HepG2 (cell line): ENCODE data around the gene FAM53B.

Experiments used
- POLR2A ChIP-seq, 2 experiments: IDR thresholded peaks; 2 replicates each; pipeline ENCODE4 v1.6.1; 2011; ENCODE audit warnings: low read depth in 2 of 2, low read length in 2 of 2, mild to moderate bottlenecking in 1 of 2, moderate library complexity in 1 of 2; ENCODE audit not compliant: insufficient read depth in 1 of 2
- ZNF7 ChIP-seq: IDR thresholded peaks from 2 replicates; pipeline ENCODE4 v1.6.1; 2016; ENCODE audit warnings: missing biosample characterization, missing genetic modification reagents

GRCh38 chr10:124601431-124602120 lies 142.6 kb downstream of the FAM53B start:
- TF ChIP-seq ZNF7 (CRISPR knock-in tag) (no peak), POLR2A (IDR thresholded peaks at IDR 0.05; ENCODE audit: insufficient read depth in 1 of 2, low read depth in 2 of 2, low read length in 2 of 2) (no peak)
